HUES64 (cell line): ENCODE measurements around the gene ECSCR.
"Not testable (repeated sequence)": the region's sequence is repeated elsewhere in the genome, so short reads cannot be mapped to it uniquely, and the experiment has no call there.

Experiments used
- H3K27ac ChIP-seq: 2 replicates; pipeline ENCODE4 v1.7.0; 2013; ENCODE audit warnings: low read depth, low read length, inconsistent platforms
- H3K27me3 ChIP-seq: 2 replicates; pipeline ENCODE4 v1.6.1; 2013; ENCODE audit warnings: mild to moderate bottlenecking, low read length; ENCODE audit not compliant: insufficient read depth
- H3K36me3 ChIP-seq: 2 replicates; pipeline ENCODE4 v1.6.1; 2013; ENCODE audit warnings: mild to moderate bottlenecking, low read length; ENCODE audit not compliant: insufficient read depth
- H3K4me1 ChIP-seq: 2 replicates; pipeline ENCODE4 v1.6.1; 2013; ENCODE audit warnings: mild to moderate bottlenecking, low read length, moderate library complexity; ENCODE audit not compliant: insufficient read depth
- H3K4me3 ChIP-seq: 2 replicates; pipeline ENCODE4 v1.5.1; 2013; ENCODE audit warnings: mild to moderate bottlenecking, low read length, moderate library complexity
- H3K9ac ChIP-seq: 2 replicates; pipeline ENCODE4 v1.6.1; 2013; ENCODE audit warnings: mild to moderate bottlenecking, low read depth, low read length
- H3K9me3 ChIP-seq: 2 replicates; pipeline ENCODE4 v1.6.1; 2013; ENCODE audit warnings: low read depth, low read length; ENCODE audit not compliant: insufficient read depth
- WGBS: fragments of 150-250, 120-280 bp; methylation state at CpG from one replicate; pipeline ENCODE4 v1.1.7; 2013; ENCODE audit warnings: missing lambda C conversion rate; 5-methylcytosine and 5-hydroxymethylcytosine counted together

ECSCR gene

GRCh38 chr5:139409116-139409515, 53.4 kb downstream of the ECSCR start:
- not testable (repeated sequence) for H3K27ac ChIP-seq, H3K9ac ChIP-seq

GRCh38 chr5:139408191-139408590, 54.4 kb downstream of the ECSCR start:
- Histone ChIP-seq H3K27ac (no peak overlapping the region), H3K27me3 (no peaks in the 10 kb centered on the region)
- WGBS = 95% methylated on average over 6 of the region's 7 CpGs

More at GRCh38 chr5:139409116-139409515, 53.4 kb downstream of the ECSCR start:
- H3K4me1 ChIP-seq, H3K9me3 ChIP-seq, H3K27me3 ChIP-seq, H3K4me3 ChIP-seq: not testable (repeated sequence)
- WGBS = 98% methylated on average over 4 of the region's 5 CpGs
- peaks cover 21% of the 10 kb centered on the region for H3K36me3 ChIP-seq

GRCh38 chr5:139407517-139407916, 55.0 kb downstream of the ECSCR start:
- Histone ChIP-seq H3K9ac (no peak overlapping the region), H3K36me3 (peaks cover 9% of the 10 kb centered on the region; the same call in 1 of the 2 replicates), H3K9me3 (no peaks in the 10 kb centered on the region), H3K27ac (no peak overlapping the region), H3K4me1 (peaks cover 11% of the 10 kb centered on the region), H3K27me3 (no peaks in the 10 kb centered on the region), H3K4me3 (no peak overlapping the region)

More at GRCh38 chr5:139408191-139408590, 54.4 kb downstream of the ECSCR start:
- Histone ChIP-seq H3K4me3 (no peak overlapping the region), H3K9me3 (no peaks in the 10 kb centered on the region), H3K36me3 (peaks cover 13% of the 10 kb centered on the region; the same call in 1 of the 2 replicates), H3K9ac (no peak overlapping the region), H3K4me1 (peaks cover 10% of the 10 kb centered on the region)

- H3K9ac ChIP-seq = no peak overlapping the region
- H3K4me1 ChIP-seq = peaks cover 11% of the 10 kb centered on the region
- no peak overlapping the region for H3K4me3 ChIP-seq
- peaks cover 8% of the 10 kb centered on the region; the same call in 1 of the 2 replicates for H3K36me3 ChIP-seq
- no peaks in the 10 kb centered on the region for H3K27me3 ChIP-seq
- 93% methylated on average over 2 of the region's 2 CpGs for WGBS
- H3K27ac ChIP-seq = no peak overlapping the region
- no peaks in the 10 kb centered on the region for H3K9me3 ChIP-seq
Observed at GRCh38 chr5:139406963-139407362, 55.6 kb downstream of the ECSCR start.

- peaks cover 11% of the 10 kb centered on the region for H3K36me3 ChIP-seq
- peaks cover 11% of the 10 kb centered on the region for H3K4me1 ChIP-seq
- H3K27me3 ChIP-seq = no peaks in the 10 kb centered on the region
- H3K9ac ChIP-seq = peak overlapping the region; percentile 83
- peak overlapping the region; percentile 95 for H3K27ac ChIP-seq
- H3K4me3 ChIP-seq = peak overlapping the region; percentile 78
- 80% methylated on average over 5 of the region's 5 CpGs for WGBS
- no peaks in the 10 kb centered on the region for H3K9me3 ChIP-seq
Observed at GRCh38 chr5:139404484-139404840, 58.1 kb downstream of the ECSCR start.

GRCh38 chr5:139403787-139404483, 58.6 kb downstream of the ECSCR start, which contains the start of gene SPATA24:
Gene SPATA24, minus strand, starts transcription at chr5:139404089. Its CDS starts 29 bp downstream, at chr5:139404060.
- WGBS = 1% methylated on average over 41 of the region's 41 CpGs
- Histone ChIP-seq H3K36me3 (peaks cover 14% of the 10 kb centered on the region), H3K9me3 (no peaks in the 10 kb centered on the region), H3K9ac (peak within 1 kb of the TSS; percentile 83), H3K4me1 (peaks cover 11% of the 10 kb centered on the region), H3K4me3 (peak within 1 kb of the TSS; percentile 78), H3K27ac (peak within 1 kb of the TSS; percentile 95), H3K27me3 (no peaks in the 10 kb centered on the region)

- peak overlapping the region; percentile 83; the same call in 1 of the 2 replicates for H3K9ac ChIP-seq
- peaks cover 14% of the 10 kb centered on the region for H3K36me3 ChIP-seq
- 34% methylated on average over 7 of the region's 7 CpGs for WGBS
- H3K9me3 ChIP-seq = no peaks in the 10 kb centered on the region
- peaks cover 11% of the 10 kb centered on the region for H3K4me1 ChIP-seq
- H3K27ac ChIP-seq = peak overlapping the region; percentile 95; the same call in 1 of the 2 replicates
- peak overlapping the region; percentile 78 for H3K4me3 ChIP-seq
- H3K27me3 ChIP-seq = no peaks in the 10 kb centered on the region
Observed at GRCh38 chr5:139403418-139403786, 59.1 kb downstream of the ECSCR start.

GRCh38 chr5:139402561-139403158, 59.9 kb downstream of the ECSCR start:
- no peaks in the 10 kb centered on the region for H3K27me3 ChIP-seq
- H3K9ac ChIP-seq = no peak overlapping the region
- H3K27ac ChIP-seq = no peak overlapping the region
- H3K9me3 ChIP-seq = no peaks in the 10 kb centered on the region
- H3K36me3 ChIP-seq = peaks cover 14% of the 10 kb centered on the region
- 77% methylated on average over 7 of the region's 7 CpGs for WGBS
- H3K4me3 ChIP-seq = no peak overlapping the region
- peaks cover 11% of the 10 kb centered on the region for H3K4me1 ChIP-seq

- H3K27me3 ChIP-seq = no peaks in the 10 kb centered on the region
- H3K4me1 ChIP-seq = peaks cover 11% of the 10 kb centered on the region
- no peaks in the 10 kb centered on the region for H3K9me3 ChIP-seq
- H3K27ac ChIP-seq = no peak overlapping the region
- H3K9ac ChIP-seq = no peak overlapping the region
- H3K4me3 ChIP-seq = no peak overlapping the region
- 97% methylated on average over 10 of the region's 10 CpGs for WGBS
- H3K36me3 ChIP-seq = peaks cover 14% of the 10 kb centered on the region
Observed at GRCh38 chr5:139401546-139401945, 61.0 kb downstream of the ECSCR start.

- H3K9ac ChIP-seq = no peak overlapping the region
- no peak overlapping the region for H3K27ac ChIP-seq
- H3K9me3 ChIP-seq = no peaks in the 10 kb centered on the region
- H3K27me3 ChIP-seq = peaks cover 15% of the 10 kb centered on the region
- WGBS = 92% methylated on average over 6 of the region's 6 CpGs
- peaks cover 12% of the 10 kb centered on the region for H3K4me1 ChIP-seq
- H3K4me3 ChIP-seq = no peak overlapping the region
- peaks cover 14% of the 10 kb centered on the region for H3K36me3 ChIP-seq
Observed at GRCh38 chr5:139399501-139400121, 62.9 kb downstream of the ECSCR start.
